CD4-positive, alpha-beta T cell treated with Interleukin-15 for 1 hour (primary cell): ENCODE measurements around the gene DIAPH3.

ENCODE experiments used
- DNase-seq: peaks from one replicate; pipeline ENCODE4 v3.0.0-alpha.2; 2020

The DIAPH3 gene

DNA sequence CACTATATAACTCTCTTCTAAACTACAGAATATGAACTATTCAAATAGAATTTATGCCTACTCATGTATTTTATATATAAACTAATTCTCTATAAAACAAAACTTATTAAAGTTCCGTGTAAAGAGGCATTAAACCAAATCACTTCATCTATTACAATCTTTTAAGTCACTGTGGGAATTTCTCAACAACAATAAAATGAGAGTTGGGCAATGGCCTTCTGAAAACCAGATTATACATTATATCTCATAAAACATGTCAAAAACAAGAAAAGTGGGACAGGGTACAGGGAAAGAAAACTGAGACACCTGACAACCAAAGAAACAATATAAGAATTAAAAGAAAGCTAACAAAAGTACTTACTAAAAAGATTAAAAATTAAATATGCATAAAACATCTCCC lies 145.2 kb downstream of the DIAPH3 start:
- DNase-seq = no peak

GRCh38 chr13:60016229-60016628 lies 147.5 kb downstream of the DIAPH3 start:
- no peak for DNase-seq

- DNase-seq = no peak
Measured at GRCh38 chr13:60013166-60013565, 150.6 kb downstream of the DIAPH3 start.

GRCh38 chr13:60012488-60012887 lies 151.2 kb downstream of the DIAPH3 start:
- no peak for DNase-seq

DNA sequence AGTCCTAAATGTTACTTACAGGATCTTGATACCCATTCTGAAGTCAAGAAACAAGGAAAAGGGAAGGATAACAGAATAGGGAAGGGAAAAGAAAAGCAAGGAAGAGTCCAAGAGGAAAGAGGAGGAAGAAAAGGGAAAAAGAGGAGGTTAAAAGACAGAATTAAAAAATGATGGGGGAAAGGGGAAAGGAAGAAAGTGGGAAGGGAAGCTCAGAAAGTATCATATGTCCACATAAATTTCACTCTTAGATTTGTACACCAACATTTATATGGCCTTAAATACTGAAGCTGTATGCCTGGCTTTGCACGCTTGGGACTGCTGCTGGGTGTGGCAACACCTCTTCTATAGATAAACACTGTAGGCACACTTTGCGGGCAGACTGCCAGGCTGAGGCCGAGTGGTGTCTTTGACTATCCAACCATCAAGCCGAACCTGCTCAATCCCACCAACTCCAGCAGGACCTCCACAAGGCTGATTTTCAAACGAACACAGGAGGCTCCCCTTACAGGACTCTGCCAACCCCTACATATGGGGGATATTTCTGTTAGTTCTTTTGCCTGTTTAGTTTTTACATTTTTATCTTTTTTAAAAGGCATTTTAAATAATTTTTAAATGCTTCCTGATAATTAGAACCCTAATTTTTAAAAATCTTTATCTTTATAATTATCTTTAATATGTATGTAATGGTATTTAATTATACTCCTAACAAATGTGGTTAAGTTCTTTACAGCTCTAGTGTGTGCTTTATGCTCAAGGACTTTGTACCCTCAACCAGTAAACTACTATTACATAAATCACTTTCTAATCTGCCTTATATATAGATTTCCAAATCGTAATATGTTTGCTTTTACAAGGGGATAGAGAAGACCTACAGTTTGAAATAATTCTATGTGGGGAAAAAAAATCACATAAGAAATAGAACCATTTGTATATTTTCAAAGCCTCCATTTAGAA lies 154.2 kb downstream of the DIAPH3 start:
- DNase-seq = no peak

- no peak for DNase-seq
Measured at GRCh38 chr13:60001889-60002288, 161.8 kb downstream of the DIAPH3 start.

GRCh38 chr13:60000976-60001375 lies 162.8 kb downstream of the DIAPH3 start:
- no peak for DNase-seq

DNA sequence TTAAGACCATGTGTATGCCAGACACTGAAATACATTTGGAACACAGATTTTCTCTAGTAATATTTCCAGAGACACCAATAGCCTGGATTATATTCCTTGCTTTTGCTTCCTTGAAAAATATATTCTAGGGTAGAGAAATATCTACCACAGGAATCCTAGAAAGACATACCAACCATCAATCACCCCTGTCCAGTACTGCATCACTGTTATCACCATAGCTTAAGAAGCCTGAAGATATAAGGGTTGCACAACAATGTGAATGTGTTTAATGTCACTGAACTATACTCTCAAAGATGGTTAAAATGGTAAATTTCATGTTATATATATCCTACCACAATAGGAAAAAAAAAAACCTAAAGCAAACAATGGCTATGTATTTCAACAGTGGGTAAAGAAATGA lies 163.6 kb downstream of the DIAPH3 start:
- DNase-seq = no peak

- no peak for DNase-seq
Measured at GRCh38 chr13:59997976-59998375, 165.8 kb downstream of the DIAPH3 start.

- DNase-seq = no peak
Measured at GRCh38 chr13:59996461-59996980, 167.2 kb downstream of the DIAPH3 start.

- no peak for DNase-seq
Measured at GRCh38 chr13:59991395-59991794, 172.3 kb downstream of the DIAPH3 start.

DNA sequence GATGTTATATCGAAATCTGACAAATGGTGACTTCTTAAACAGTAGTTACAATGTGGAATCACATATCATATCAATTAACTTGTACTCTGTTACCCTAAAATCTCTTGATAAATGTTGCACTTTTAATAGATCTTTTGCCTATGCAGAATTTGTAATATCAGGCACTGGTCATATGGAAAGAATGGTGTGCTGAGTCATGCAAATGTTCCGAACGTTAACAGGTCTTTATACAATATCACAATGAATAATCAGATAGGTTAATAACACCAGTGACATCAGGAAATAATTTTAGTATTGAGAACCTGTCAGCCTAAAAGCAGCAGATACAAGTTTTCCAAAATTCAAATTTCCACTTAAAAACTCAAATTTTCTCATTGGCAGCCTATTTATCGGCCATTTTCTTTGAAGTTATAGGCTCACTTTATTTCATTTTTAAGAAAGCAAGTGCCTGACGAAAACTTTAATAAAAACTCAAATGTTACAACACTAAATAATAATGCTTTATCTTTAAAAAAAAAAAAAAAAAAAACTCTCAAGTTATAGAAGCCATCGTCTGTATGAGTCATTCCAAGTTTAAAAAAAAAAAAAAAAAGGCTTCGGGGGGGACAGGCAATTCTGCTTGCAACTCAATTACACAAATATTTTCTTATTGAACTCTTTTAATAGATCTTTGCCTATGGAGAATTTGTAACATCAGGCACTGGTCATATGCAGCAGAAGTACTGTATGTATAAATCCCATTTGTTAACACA lies 180.9 kb downstream of the DIAPH3 start:
- no peak for DNase-seq

DNA sequence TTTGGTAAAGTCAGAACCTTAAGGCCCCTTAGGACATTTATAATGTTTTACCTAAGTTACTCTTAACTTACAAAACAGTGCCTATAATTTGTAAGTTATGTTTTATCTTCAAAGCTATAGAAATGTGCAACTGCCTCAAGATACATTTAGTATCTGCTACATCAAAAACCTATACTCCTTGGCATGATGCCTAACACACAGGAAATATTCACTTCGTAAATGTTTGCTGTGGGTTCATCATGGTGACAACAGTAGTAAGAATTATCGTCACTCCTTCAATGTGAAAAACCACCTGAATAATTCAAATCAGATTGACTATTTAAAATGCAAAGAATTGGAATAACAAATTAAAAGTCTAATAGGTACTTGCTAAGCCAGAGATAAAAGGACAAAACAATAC lies 184.1 kb downstream of the DIAPH3 start:
- no peak for DNase-seq

DNA sequence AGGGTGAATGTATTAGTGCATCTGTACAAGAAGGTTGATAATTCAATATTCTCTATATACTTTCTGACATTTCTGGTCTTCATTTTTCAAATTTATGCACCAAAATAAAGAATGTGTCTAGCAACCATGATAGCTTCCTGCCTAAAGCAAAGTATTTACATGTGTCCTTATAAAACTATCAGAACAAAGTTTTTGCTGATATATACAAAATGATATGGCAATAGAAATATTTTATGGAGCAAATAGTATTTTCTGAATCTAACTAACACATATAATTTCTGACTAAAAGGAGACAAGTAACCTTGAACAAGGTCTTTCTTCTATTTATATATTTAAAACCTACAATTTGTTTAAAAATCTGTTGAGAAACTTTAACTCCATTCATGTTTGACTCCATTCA lies 184.9 kb downstream of the DIAPH3 start:
- no peak for DNase-seq

DNA sequence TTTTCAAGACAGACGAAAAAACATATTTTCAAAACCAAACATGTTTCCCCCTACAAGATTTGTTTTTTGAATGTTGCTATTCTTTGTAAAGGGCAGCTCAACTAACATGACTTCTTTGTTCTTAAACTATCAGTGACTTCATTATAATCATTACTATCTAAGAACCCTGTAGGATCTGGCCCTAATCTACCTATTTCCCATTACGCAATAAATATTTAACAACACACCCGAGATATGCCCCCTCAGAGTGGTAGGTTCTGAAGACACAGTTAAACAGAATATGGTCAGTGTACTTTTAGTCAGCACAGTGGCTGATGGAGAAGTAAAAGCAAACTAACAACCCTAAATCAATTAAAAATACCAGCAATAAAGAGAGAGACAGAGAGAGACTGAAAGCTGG lies 186.9 kb downstream of the DIAPH3 start:
- DNase-seq = no peak

DNA sequence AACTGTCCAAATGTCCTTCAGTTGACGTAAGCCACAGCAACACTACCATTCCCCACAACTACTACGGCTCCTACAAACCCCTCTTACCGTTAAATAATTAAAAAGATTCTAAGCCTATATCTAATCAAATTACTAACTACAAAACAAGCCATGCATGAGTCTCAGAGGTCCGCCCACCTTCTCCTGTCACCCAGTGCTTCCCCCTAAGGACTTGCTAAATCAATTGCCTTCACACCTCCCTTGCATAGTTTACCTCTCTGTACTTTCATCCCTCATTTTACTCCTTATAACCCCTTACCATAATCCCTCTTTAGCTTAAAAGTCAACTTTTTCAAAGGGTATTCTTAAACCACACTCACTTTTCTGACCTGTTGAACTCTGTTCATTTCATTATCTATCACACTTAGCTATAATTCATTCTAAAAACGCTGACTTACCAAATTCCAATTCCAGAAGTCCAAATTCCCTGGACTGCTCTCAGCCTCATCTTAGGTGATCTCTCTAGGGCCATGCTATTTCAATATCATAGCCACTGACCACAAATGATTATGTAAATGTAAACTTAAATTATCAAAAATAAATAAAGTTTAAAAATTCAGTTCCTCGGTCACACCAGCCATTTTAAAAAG lies 187.8 kb downstream of the DIAPH3 start:
- no peak for DNase-seq

- DNase-seq = no peak
Measured at GRCh38 chr13:59970847-59971246, 192.9 kb downstream of the DIAPH3 start.

DNA sequence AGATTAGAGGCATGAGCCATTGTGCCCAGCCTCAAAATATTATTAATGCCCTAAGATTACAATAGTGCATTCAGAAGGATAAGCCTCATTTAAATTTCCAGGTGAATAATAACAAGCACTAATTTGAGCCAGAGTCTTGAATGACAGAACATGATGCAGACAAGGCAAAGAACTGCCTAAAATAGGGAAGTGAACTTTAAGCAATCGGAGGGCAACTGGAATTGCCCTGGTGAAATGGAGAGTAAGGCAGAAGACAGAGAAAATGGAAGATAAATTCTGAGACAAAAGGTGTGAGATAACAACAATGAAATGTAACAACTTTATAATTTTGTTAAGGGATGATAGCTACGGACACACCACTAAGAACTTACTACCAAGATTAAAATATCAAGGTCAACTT lies 199.9 kb downstream of the DIAPH3 start:
- DNase-seq = no peak

GRCh38 chr13:59963383-59963782 lies 200.3 kb downstream of the DIAPH3 start:
- DNase-seq = no peak

GRCh38 chr13:59962343-59962742 lies 201.4 kb downstream of the DIAPH3 start:
- DNase-seq = no peak

DNA sequence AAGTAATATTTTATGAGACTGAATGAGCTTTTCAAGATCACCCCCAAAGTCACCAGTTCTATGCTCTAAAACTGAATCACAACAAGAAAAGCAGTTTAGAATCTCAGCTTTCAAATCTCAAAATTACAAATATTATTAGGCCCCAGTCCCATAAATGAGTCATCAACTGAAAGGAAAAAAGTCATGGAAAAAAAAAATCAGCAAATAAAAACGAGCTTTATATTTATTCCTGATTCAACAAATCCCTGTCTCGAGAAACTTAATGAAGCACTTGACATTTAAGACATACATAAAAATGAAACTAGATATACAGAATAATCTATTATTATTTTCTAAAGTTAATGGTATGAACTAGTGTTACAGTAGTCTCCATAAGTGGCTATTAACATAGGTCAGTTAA lies 203.0 kb downstream of the DIAPH3 start:
- DNase-seq = no peak

DNA sequence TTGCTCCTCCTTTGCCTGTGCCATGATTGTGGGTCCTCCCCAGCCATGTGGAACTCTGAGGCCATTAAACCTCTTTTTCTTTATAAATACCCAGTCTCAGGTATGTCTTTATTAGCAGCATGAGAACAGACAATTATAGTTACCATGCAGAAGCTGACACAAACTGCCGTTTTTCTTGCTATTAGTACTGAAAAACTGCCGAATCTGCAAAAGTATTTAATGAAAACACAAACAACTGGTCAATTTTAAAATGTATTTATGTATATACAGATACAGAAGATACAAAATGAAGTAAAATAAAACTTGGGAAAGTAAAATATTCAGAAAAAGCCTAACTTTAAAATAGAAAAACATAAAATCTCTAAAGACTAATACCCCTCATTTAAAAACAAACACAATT lies 206.3 kb downstream of the DIAPH3 start:
- DNase-seq = no peak

GRCh38 chr13:59954601-59955000 lies 209.1 kb downstream of the DIAPH3 start:
- DNase-seq = no peak
